Measurements from ENCODE around the gene XXYLT1.
A peak's percentile ranks its signal among the peaks of the same experiment; 100 is the strongest.
"Not testable (repeated sequence)": the region's sequence is repeated elsewhere in the genome, so short reads cannot be mapped to it uniquely, and the experiment has no call there.

Gene XXYLT1

GRCh38 chr3:195249858-195250464 is 21.0 kb downstream of the XXYLT1 start:
- no peak for DNase-seq

- no peak for DNase-seq
These were observed 21.7 kb downstream of the XXYLT1 start for GRCh38 chr3:195249057-195249770.

- no peak for DNase-seq
These were observed 22.7 kb downstream of the XXYLT1 start for GRCh38 chr3:195248281-195248680.

- no peak for DNase-seq
These were observed 23.1 kb downstream of the XXYLT1 start for GRCh38 chr3:195247863-195248189.

- no peak for DNase-seq
These were observed 23.7 kb downstream of the XXYLT1 start for GRCh38 chr3:195247086-195247862.

DNA sequence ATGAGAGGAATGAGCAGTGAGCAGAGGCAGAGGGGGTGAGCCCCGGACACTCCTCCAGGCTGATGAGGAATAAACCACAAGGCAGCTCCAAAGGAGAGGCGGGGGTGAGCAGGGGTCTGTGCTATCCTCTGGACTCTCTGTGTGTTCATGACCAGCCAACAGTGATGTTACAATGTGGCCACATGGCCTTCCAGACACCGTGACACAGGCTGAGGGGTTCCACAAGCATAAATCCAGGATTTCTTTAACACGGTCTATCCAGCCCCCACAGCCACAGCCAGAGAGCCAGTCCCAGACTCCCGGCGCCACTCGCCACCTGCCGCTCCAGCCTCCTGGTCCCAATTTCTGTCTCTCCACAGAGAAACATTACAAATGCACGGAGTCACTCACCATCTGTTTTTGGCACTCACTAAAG is 24.4 kb downstream of the XXYLT1 start:
- no peak for DNase-seq

- DNase-seq = no peak
These were observed 25.4 kb downstream of the XXYLT1 start for GRCh38 chr3:195245531-195245951.

GRCh38 chr3:195241592-195242355 is 29.2 kb downstream of the XXYLT1 start:
- peak; percentile 40 for DNase-seq

- peak; percentile 96 for DNase-seq
These were observed 30.0 kb downstream of the XXYLT1 start for GRCh38 chr3:195240939-195241338.

DNA sequence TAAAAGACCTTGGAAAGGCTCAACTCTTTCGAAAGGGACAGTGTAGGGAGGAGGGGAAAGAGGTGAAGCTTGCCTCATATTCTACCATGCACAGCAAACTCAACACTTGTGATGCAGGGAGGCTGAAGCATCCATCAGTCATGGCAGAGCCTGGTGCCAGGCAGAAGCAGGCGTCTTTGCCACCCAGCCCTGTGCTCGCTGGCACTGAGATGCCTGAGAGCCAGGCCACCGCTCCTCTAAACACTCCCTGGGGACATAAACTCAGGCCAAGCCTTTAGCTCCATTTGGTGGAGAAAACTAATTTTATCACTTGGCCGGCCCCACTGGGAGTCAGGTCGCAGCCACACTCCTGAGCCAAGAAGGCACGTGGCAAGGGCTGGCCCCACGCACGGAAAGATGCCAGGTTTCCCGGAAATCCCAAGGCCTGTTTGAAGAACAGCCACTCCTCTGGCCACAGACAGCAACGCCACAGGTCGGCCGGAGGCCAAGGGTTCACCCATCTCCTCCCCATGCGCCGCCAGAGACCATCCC is 30.7 kb downstream of the XXYLT1 start:
- DNase-seq = no peak

DNA sequence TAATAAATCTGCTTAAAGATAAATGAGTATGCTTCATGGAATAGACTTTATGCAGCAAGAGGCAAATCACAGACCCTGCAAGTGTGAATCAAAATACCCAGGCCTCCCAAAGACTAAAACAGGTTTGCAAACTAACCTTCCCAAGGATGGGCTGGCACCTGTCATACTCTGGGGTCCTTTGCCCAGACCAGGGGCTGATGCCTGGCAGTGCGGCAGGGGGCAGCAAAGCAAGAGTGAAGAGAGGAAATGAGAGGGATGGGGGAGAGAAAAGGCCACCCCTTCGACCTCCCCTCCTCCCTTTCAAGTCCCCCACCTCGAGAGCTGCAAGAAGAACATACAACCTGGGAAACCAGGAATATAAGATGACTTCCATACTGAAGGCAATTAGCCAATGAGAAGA is 31.8 kb downstream of the XXYLT1 start:
- no peak for DNase-seq

- no peak for DNase-seq
These were observed 32.3 kb downstream of the XXYLT1 start for GRCh38 chr3:195238586-195239118.

GRCh38 chr3:195238081-195238571 is 32.8 kb downstream of the XXYLT1 start:
- no peak for DNase-seq

GRCh38 chr3:195236801-195237570 is 34.0 kb downstream of the XXYLT1 start:
- DNase-seq = no peak

GRCh38 chr3:195236076-195236798 is 34.7 kb downstream of the XXYLT1 start:
- no peak for DNase-seq

- no peak for DNase-seq
These were observed 40.7 kb downstream of the XXYLT1 start for GRCh38 chr3:195230244-195230643.

- not testable (repeated sequence) for DNase-seq
These were observed 42.1 kb downstream of the XXYLT1 start for GRCh38 chr3:195228886-195229285.

DNA sequence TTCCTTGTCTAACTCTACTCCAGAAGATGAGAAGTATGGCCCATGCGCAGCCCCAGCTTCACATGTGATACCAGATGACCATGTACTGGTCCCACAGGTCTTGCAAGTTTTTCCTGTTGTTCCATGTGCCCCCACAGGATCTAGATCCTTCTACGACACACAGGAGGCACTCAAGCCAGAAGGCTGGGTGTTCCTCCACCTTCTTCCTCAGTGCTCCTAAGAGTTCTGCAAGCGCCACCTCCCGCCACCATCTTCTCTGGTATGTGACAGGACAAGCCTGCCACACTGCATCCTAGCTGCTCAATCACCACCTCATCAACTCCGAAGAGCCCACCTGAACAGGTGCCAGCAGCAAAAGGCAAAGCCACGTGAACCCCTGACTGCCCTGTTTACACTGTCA is 43.1 kb downstream of the XXYLT1 start:
- DNase-seq = peak; percentile 84

- no peak for DNase-seq
These were observed 44.0 kb downstream of the XXYLT1 start for GRCh38 chr3:195226900-195227447.

DNA sequence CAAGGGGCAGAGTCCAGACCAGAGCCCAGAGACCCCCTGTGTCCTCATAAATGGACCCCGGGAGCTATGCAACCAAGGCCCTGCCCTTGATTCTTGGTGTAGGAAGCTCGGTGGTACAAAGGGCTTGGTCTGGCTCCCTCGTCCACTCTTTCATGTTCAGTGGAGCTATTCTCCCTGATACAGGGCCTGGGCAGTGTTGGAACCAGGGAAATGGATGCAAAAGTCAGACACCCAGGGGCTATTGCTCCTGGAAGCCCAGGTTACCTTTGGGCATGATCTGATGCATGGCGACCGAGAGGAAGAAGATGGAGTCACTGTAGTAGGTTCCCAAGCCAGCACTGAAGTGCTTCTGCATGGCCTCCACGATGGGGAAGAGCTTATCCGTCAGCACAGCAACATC is 44.5 kb downstream of the XXYLT1 start:
- no peak for DNase-seq

Data from DMS79 treated with DMSO at 0.1 percent for 48 hours (cell line).